Transverse colon (tissue), 3 donors: Measurements from ENCODE around the gene CALHM4.

Source experiments
- CTCF ChIP-seq, 5 experiments: fragments of 200-600 bp in 3 of 5; fragments of 450-650 bp in 2 of 5; sonication (generic) in 3 of 5; IDR thresholded peaks; 1 replicate in 2 of 5; 2 replicates in 3 of 5; pipeline ENCODE4 v1.5.1; 2016 to 2017; ENCODE audit warnings: antibody characterized with exemption in 5 of 5, inconsistent platforms in 3 of 5, mild to moderate bottlenecking in 2 of 5, moderate library complexity in 1 of 5
- EP300 ChIP-seq: sonication (generic); formaldehyde crosslinking; IDR thresholded peaks from one replicate; pipeline ENCODE4 v1.6.1; 2017; ENCODE audit warnings: antibody characterized with exemption, low read depth

DNA sequence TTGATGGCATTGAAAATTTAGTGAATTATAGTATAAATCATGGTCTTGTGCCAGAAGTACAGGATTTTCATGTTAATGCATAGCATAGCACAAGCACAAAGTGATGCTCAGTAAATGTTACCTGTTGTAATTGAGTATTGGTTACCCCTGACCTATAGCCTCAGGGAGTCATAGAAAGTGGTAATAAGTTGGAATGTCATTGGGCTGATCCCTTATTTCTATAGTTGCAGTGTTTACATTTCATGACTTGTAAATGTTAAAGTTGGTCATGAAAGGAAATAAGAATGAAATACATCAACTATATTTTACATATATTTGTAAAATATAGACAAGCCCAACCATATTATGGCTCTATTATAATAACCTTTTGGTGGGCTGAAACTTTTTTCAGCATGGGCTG lies 24.8 kb downstream of the CALHM4 start:
- no peak for TF ChIP-seq CTCF (IDR thresholded peaks at IDR 0.05)
- TF ChIP-seq EP300 = no peak
